Activated CD4-positive, alpha-beta T cell treated with anti-CD3 and anti-CD28 coated beads, Interleukin-2, amount 10 ng/mL, durations not matched to agents 7 days and 5 days (primary cell): ENCODE data around the gene BMP2K. TPM values are rescaled to one million over a fixed set of nuclear protein-coding genes. Genes with fewer than 3 reads are reported as not detected.
"Not testable (repeated sequence)": the region's sequence is repeated elsewhere in the genome, so short reads cannot be mapped to it uniquely, and the experiment has no call there.

ENCODE experiments used
- CTCF ChIA-PET: fragments of 350-600 bp; sonication (Branson Sonifier 250); formaldehyde crosslinking; loops from one replicate; lab custom pipeline; 2021; ENCODE audit warnings: antibody characterized with exemption; lab: Charles Lee
- POLR2A ChIA-PET: fragments of 350-600 bp; sonication (Branson Sonifier 250); formaldehyde crosslinking; loops from one replicate; lab custom pipeline; 2021; ENCODE audit warnings: antibody characterized with exemption; lab: Charles Lee
- DNase-seq: peaks from one replicate; pipeline ENCODE4 v3.0.0-alpha.2; 2020
- H3K27ac Mint-ChIP-seq: one replicate; pipeline ENCODE4 v1.8.0; 2021; ENCODE audit warnings: mild to moderate bottlenecking, moderate library complexity, mixed read lengths
- H3K27me3 Mint-ChIP-seq: one replicate; pipeline ENCODE4 v1.8.0; 2021; ENCODE audit warnings: mixed read lengths
- H3K36me3 Mint-ChIP-seq: one replicate; pipeline ENCODE4 v1.8.0; 2021; ENCODE audit warnings: low read depth, mixed read lengths
- H3K4me1 Mint-ChIP-seq: one replicate; pipeline ENCODE4 v1.8.0; 2021; ENCODE audit warnings: mixed read lengths
- H3K4me3 Mint-ChIP-seq: one replicate; pipeline ENCODE4 v1.8.0; 2021; ENCODE audit warnings: mild to moderate bottlenecking, moderate library complexity, mixed read lengths
- H3K9me3 Mint-ChIP-seq: one replicate; pipeline ENCODE4 v1.8.0; 2021; ENCODE audit warnings: mixed read lengths
- total RNA-seq, 2 experiments: library from RNA; stranded (reverse); gene quantifications; one replicate each; pipeline ENCODE4 v1.2.3, GENCODE V29; 2021

The BMP2K gene
- total RNA-seq, 2 experiments from 2014 or later: 23.2 to 31.3 TPM

GRCh38 chr4:78809295-78809694 is 33.1 kb downstream of the BMP2K start:
- H3K27ac Mint-ChIP-seq: no peak overlapping the region
- H3K27me3 Mint-ChIP-seq: no peaks in the 10 kb centered on the region
- DNase-seq: no peak
- H3K36me3 Mint-ChIP-seq: peaks cover 36% of the 10 kb centered on the region
- H3K4me1 Mint-ChIP-seq: peaks cover 3% of the 10 kb centered on the region
- POLR2A ChIA-PET: no interaction called here
- CTCF ChIA-PET: interaction anchor here (0.6 to 0.7 kb wide), 4 partner anchors 100 to 404 kb away, joined by 3 to 4 read pairs (median 3); no protein-coding TSS in a partner anchor
- no peak overlapping the region for H3K4me3 Mint-ChIP-seq
- peaks cover 15% of the 10 kb centered on the region for H3K9me3 Mint-ChIP-seq

GRCh38 chr4:78809928-78810835 is 34.0 kb downstream of the BMP2K start:
- CTCF ChIA-PET: interaction anchor here (0.6 to 0.8 kb wide), 3 partner anchors 12 to 388 kb away, joined by 3 read pairs; no protein-coding TSS in a partner anchor
- POLR2A ChIA-PET: no interaction called here

GRCh38 chr4:78811034-78811433 is 34.9 kb downstream of the BMP2K start:
- Mint-ChIP-seq H3K9me3 (peaks cover 14% of the 10 kb centered on the region), H3K4me1 (peaks cover 3% of the 10 kb centered on the region), H3K27ac (no peak overlapping the region), H3K36me3 (peaks cover 31% of the 10 kb centered on the region), H3K27me3 (no peaks in the 10 kb centered on the region), H3K4me3 (no peak overlapping the region)
- DNase-seq: no peak
- CTCF ChIA-PET: interaction anchor here (0.6 to 0.8 kb wide), 2 partner anchors 13 to 739 kb away, joined by 3 read pairs; no protein-coding TSS in a partner anchor
- POLR2A ChIA-PET: no interaction called here

More at GRCh38 chr4:78809928-78810835, 34.0 kb downstream of the BMP2K start:
- DNase-seq: no peak
- H3K27ac Mint-ChIP-seq: no peak overlapping the region
- H3K36me3 Mint-ChIP-seq: peaks cover 31% of the 10 kb centered on the region
- H3K9me3 Mint-ChIP-seq: peaks cover 14% of the 10 kb centered on the region
- no peak overlapping the region for H3K4me3 Mint-ChIP-seq
- H3K27me3 Mint-ChIP-seq: no peaks in the 10 kb centered on the region
- peaks cover 3% of the 10 kb centered on the region for H3K4me1 Mint-ChIP-seq

DNA sequence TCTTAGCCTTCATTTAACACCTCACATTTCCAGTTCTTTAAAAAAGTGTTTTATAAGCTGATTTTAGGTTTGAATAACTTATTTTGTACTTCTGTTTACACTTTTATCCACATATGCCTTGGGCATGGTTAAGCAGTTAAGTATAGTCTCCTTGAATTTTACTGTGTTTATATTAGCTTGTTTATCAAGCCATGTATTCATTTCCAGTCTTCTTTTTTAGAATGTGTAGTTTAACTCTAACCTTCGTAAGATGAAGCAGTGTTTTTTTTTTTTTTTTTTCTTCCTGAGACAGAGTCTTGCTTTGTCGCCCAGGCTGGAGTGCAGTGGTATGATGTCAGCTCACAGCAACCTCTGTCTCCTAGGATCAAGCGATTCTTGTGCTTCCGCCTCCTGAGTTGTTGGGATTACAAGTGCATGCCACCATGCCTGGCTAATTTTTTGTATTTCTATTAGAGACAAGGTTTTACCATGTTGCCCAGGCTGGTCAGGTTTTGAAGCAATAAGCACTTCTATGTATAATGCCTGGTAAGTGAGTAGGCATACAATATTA is 42.5 kb downstream of the BMP2K start:
- peaks cover 5% of the 10 kb centered on the region for H3K9me3 Mint-ChIP-seq
- ChIA-PET CTCF (interaction anchor here (0.6 kb wide), 1 partner anchor 371 kb away, joined by 4 read pairs; no protein-coding TSS in a partner anchor), POLR2A (no interaction called here)
- H3K4me1 Mint-ChIP-seq: no peaks in the 10 kb centered on the region
- peaks cover 15% of the 10 kb centered on the region for H3K36me3 Mint-ChIP-seq
- no peaks in the 10 kb centered on the region for H3K27me3 Mint-ChIP-seq
- H3K27ac Mint-ChIP-seq: no peak overlapping the region
- no peak for DNase-seq
- H3K4me3 Mint-ChIP-seq: no peak overlapping the region

- DNase-seq: no peak
- ChIA-PET POLR2A (no interaction called here), CTCF (no interaction called here)
- Mint-ChIP-seq H3K4me1 (no peaks in the 10 kb centered on the region), H3K27ac (no peak overlapping the region), H3K36me3 (peaks cover 20% of the 10 kb centered on the region), H3K4me3 (no peak overlapping the region), H3K27me3 (no peaks in the 10 kb centered on the region), H3K9me3 (no peaks in the 10 kb centered on the region)
Measured at GRCh38 chr4:78824001-78824400, 47.9 kb downstream of the BMP2K start.

DNA sequence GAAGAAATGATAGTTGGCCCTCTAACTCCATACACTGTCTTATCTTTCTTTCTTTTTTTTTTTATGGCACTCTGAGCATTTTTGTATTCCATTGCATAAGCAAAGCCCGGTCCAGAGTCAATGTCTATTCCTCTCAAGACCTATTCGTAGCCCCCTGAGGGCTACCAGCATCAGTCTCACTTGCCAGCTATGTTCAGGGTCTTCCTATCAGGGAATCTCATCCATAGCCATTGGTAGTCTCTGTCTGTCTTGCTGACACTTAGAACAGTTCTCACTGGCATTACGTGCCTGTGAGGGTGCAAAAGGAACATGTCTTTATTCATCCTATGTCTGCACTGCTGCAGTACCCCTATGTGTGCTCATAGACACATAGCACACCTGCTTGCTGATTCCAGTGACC is 51.0 kb downstream of the BMP2K start:
- Mint-ChIP-seq H3K27ac (no peak overlapping the region), H3K4me1 (no peaks in the 10 kb centered on the region), H3K27me3 (no peaks in the 10 kb centered on the region), H3K4me3 (no peak overlapping the region), H3K36me3 (peaks cover 25% of the 10 kb centered on the region), H3K9me3 (no peaks in the 10 kb centered on the region)
- no peak for DNase-seq
- ChIA-PET POLR2A (no interaction called here), CTCF (no interaction called here)

GRCh38 chr4:78829296-78829695 is 53.1 kb downstream of the BMP2K start:
- no peaks in the 10 kb centered on the region for H3K4me1 Mint-ChIP-seq
- H3K27ac Mint-ChIP-seq: no peak overlapping the region
- no peak for DNase-seq
- ChIA-PET POLR2A (no interaction called here), CTCF (no interaction called here)
- H3K9me3 Mint-ChIP-seq: no peaks in the 10 kb centered on the region
- H3K4me3 Mint-ChIP-seq: no peak overlapping the region
- H3K36me3 Mint-ChIP-seq: peaks cover 27% of the 10 kb centered on the region
- no peaks in the 10 kb centered on the region for H3K27me3 Mint-ChIP-seq

DNA sequence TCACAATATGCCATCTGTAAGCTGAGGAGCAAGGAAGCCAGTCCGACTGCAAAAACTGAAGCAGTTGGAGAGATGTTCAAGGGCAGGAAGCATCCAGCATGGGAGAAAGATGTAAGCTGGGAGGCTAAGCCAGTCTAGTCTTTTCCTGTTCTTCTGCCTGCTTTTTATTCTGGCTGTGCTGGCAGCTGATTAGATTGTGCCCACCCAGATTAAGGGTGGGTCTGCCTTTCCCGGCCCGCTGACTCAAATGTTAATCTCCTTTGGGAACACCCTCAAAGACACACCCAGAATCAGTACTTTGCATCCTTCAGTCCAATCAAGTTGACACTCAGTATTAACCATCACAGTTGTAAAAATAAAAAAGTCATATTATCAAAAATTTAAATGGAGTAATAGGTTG is 63.5 kb downstream of the BMP2K start:
- H3K9me3 Mint-ChIP-seq, POLR2A ChIA-PET, H3K27ac Mint-ChIP-seq, H3K4me1 Mint-ChIP-seq, H3K27me3 Mint-ChIP-seq, H3K4me3 Mint-ChIP-seq, DNase-seq: not testable (repeated sequence)
- peaks cover 25% of the 10 kb centered on the region for H3K36me3 Mint-ChIP-seq
- CTCF ChIA-PET: interaction anchor here (1.0 to 1.5 kb wide), 2 partner anchors 13 to 20 kb away, joined by 3 to 6 read pairs; no protein-coding TSS in a partner anchor

- CTCF ChIA-PET: interaction anchor here (1.0 to 1.5 kb wide), 2 partner anchors 13 to 21 kb away, joined by 3 to 6 read pairs; no protein-coding TSS in a partner anchor
Measured at GRCh38 chr4:78840286-78840685, 64.1 kb downstream of the BMP2K start.

DNA sequence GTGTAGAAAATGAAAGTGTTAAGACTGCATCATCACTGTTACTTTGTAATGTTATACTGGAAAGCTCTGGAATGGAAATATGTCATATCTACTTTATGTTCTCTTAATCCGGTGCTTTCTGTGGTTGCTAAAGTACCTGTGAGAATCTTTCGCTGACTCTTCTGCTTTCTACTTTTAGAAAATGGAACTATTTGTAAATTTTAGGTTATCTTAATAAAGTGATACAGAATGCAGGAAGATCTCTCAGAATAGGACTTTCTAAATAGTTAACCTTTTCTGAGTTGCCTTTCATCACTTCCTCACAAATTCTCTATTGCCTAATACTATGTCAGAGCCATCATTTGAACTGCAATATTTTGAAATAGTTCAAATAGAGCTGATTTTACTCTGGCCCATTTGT is 69.3 kb downstream of the BMP2K start:
- POLR2A ChIA-PET: no interaction called here

More at GRCh38 chr4:78840286-78840685, 64.1 kb downstream of the BMP2K start:
- POLR2A ChIA-PET, H3K4me1 Mint-ChIP-seq, H3K27ac Mint-ChIP-seq, H3K4me3 Mint-ChIP-seq, H3K27me3 Mint-ChIP-seq, DNase-seq, H3K9me3 Mint-ChIP-seq: not testable (repeated sequence)
- H3K36me3 Mint-ChIP-seq: peaks cover 23% of the 10 kb centered on the region

GRCh38 chr4:78846258-78846657 is 70.1 kb downstream of the BMP2K start:
- Mint-ChIP-seq H3K27ac (no peak overlapping the region), H3K4me1 (no peaks in the 10 kb centered on the region), H3K4me3 (no peak overlapping the region), H3K27me3 (no peaks in the 10 kb centered on the region), H3K9me3 (peaks cover 2% of the 10 kb centered on the region), H3K36me3 (peaks cover 10% of the 10 kb centered on the region)
- ChIA-PET CTCF (no interaction called here), POLR2A (no interaction called here)
- DNase-seq: no peak

More for the DNA sequence above, 69.3 kb downstream of the BMP2K start:
- no peak overlapping the region for H3K27ac Mint-ChIP-seq
- no peaks in the 10 kb centered on the region for H3K4me1 Mint-ChIP-seq
- peaks cover 9% of the 10 kb centered on the region for H3K36me3 Mint-ChIP-seq
- H3K4me3 Mint-ChIP-seq: no peak overlapping the region
- CTCF ChIA-PET: no interaction called here
- H3K9me3 Mint-ChIP-seq: peaks cover 2% of the 10 kb centered on the region
- H3K27me3 Mint-ChIP-seq: no peaks in the 10 kb centered on the region
- DNase-seq: no peak

- Mint-ChIP-seq H3K36me3 (peaks cover 5% of the 10 kb centered on the region), H3K4me1 (peaks cover 4% of the 10 kb centered on the region), H3K4me3 (no peak overlapping the region), H3K27me3 (no peaks in the 10 kb centered on the region), H3K9me3 (no peaks in the 10 kb centered on the region), H3K27ac (no peak overlapping the region)
- DNase-seq: no peak
- ChIA-PET CTCF (no interaction called here), POLR2A (no interaction called here)
Measured at GRCh38 chr4:78862314-78862737, 86.2 kb downstream of the BMP2K start.
